WTC11 (cell line): ENCODE results near the gene USE1. TPM values are rescaled to one million over a fixed set of nuclear protein-coding genes. Genes with fewer than 3 reads are reported as not detected.

Experiments
- ATAC-seq: fragments of 200-7000 bp; cut with Tn5 transposase; 2 replicates; pipeline ENCODE4 v1.10.0; 2021; ENCODE audit warnings: mild to moderate bottlenecking, moderate library complexity
- CTCF ChIA-PET: fragments of 300-600 bp; sonication (Branson Sonifier 250); formaldehyde crosslinking; loops from one replicate; lab custom pipeline; 2021; ENCODE audit warnings: antibody characterized with exemption; lab: Charles Lee
- POLR2A ChIA-PET: fragments of 350-600 bp; sonication (Branson Sonifier 250); formaldehyde crosslinking; loops from one replicate; lab custom pipeline; 2021; ENCODE audit warnings: antibody characterized with exemption; lab: Charles Lee
- DNase-seq: peaks from one replicate; pipeline ENCODE4 v3.0.0; 2021; ENCODE audit warnings: low spot score
- H3K27ac Mint-ChIP-seq: 2 replicates; pipeline ENCODE4 v1.8.0; 2021; ENCODE audit warnings: mixed read lengths
- H3K27me3 Mint-ChIP-seq: 2 replicates; pipeline ENCODE4 v1.8.0; 2021; ENCODE audit warnings: low read depth, mild to moderate bottlenecking, moderate library complexity, mixed read lengths
- H3K36me3 Mint-ChIP-seq: 2 replicates; pipeline ENCODE4 v1.8.0; 2021; ENCODE audit warnings: mixed read lengths
- H3K4me1 Mint-ChIP-seq: 2 replicates; pipeline ENCODE4 v1.8.0; 2022; ENCODE audit warnings: mixed read lengths
- H3K4me3 Mint-ChIP-seq: 2 replicates; pipeline ENCODE4 v1.8.0; 2021; ENCODE audit warnings: mild to moderate bottlenecking, moderate library complexity, mixed read lengths
- H3K9me3 Mint-ChIP-seq: 2 replicates; pipeline ENCODE4 v1.8.0; 2021; ENCODE audit warnings: mixed read lengths
- FOXJ3 ChIP-seq: sonication (generic); formaldehyde crosslinking; IDR thresholded peaks from 2 replicates; pipeline ENCODE4 v1.9.0; 2021; ENCODE audit warnings: missing genetic modification reagents, mild to moderate bottlenecking, borderline replicate concordance
- NFYB ChIP-seq: sonication (generic); formaldehyde crosslinking; conservative IDR thresholded peaks from 2 replicates; pipeline ENCODE4 v1.8.0; 2022; ENCODE audit warnings: low read depth, missing genetic modification reagents
- NR1H2 ChIP-seq: sonication (generic); formaldehyde crosslinking; IDR thresholded peaks from 2 replicates; pipeline ENCODE4 v1.9.0; 2021; ENCODE audit warnings: mild to moderate bottlenecking, moderate library complexity, missing genetic modification reagents
- TEAD1 ChIP-seq: sonication (generic); formaldehyde crosslinking; IDR thresholded peaks from 2 replicates; pipeline ENCODE4 v1.8.0; 2022; ENCODE audit warnings: mild to moderate bottlenecking, missing genetic modification reagents
- ZNF121 ChIP-seq: sonication (generic); formaldehyde crosslinking; IDR thresholded peaks from 2 replicates; pipeline ENCODE4 v1.8.0; 2023; ENCODE audit warnings: missing genetic modification reagents
- ZNF232 ChIP-seq: sonication (generic); formaldehyde crosslinking; IDR thresholded peaks from 2 replicates; pipeline ENCODE4 v1.8.0; 2022; ENCODE audit warnings: mild to moderate bottlenecking, missing genetic modification reagents
- ZNF423 ChIP-seq: fragments of 250-450 bp; sonication (Bioruptor Pico); IDR thresholded peaks from 2 replicates; pipeline ENCODE4 v2.1.2; 2022; ENCODE audit warnings: mild to moderate bottlenecking, moderate library complexity
- ZNF671 ChIP-seq: fragments of 250-450 bp; sonication (Bioruptor Pico); IDR thresholded peaks from 2 replicates; pipeline ENCODE4 v1.8.0; 2021; ENCODE audit warnings: mild to moderate bottlenecking
- total RNA-seq: library from RNA; stranded (reverse); gene quantifications from 3 replicates; pipeline ENCODE4 v1.2.3, GENCODE V29; 2021
- TF ChIP-seq, protein P1 (sequence below): sonication (generic); formaldehyde crosslinking; IDR thresholded peaks from 2 replicates; pipeline ENCODE4 v1.8.0; 2022; ENCODE audit warnings: mild to moderate bottlenecking, missing genetic modification reagents
- TF ChIP-seq, protein P2 (sequence below): sonication (generic); formaldehyde crosslinking; IDR thresholded peaks from 2 replicates; pipeline ENCODE4 v1.8.0; 2023; ENCODE audit warnings: missing genetic modification reagents, mild to moderate bottlenecking, borderline replicate concordance
- TF ChIP-seq, protein P3 (sequence below): sonication (generic); formaldehyde crosslinking; IDR thresholded peaks from 2 replicates; pipeline ENCODE4 v1.8.1; 2023; ENCODE audit warnings: mild to moderate bottlenecking, missing genetic modification reagents, borderline replicate concordance
- TF ChIP-seq, protein P4 (sequence below): sonication (generic); formaldehyde crosslinking; IDR thresholded peaks from 2 replicates; pipeline ENCODE4 v1.8.1; 2023; ENCODE audit warnings: mild to moderate bottlenecking, missing genetic modification reagents
- TF ChIP-seq, protein P5 (sequence below): fragments of 250-450 bp; sonication (Bioruptor Pico); IDR thresholded peaks from 2 replicates; pipeline ENCODE4 v1.9.0; 2021; ENCODE audit warnings: mild to moderate bottlenecking
- TF ChIP-seq, protein P6 (sequence below): sonication (generic); formaldehyde crosslinking; IDR thresholded peaks from 2 replicates; pipeline ENCODE4 v1.8.1; 2023; ENCODE audit warnings: mild to moderate bottlenecking, missing genetic modification reagents, moderate library complexity

USE1 gene
- total RNA-seq, 1 experiment from 2014 or later = 14.2 TPM

DNA sequence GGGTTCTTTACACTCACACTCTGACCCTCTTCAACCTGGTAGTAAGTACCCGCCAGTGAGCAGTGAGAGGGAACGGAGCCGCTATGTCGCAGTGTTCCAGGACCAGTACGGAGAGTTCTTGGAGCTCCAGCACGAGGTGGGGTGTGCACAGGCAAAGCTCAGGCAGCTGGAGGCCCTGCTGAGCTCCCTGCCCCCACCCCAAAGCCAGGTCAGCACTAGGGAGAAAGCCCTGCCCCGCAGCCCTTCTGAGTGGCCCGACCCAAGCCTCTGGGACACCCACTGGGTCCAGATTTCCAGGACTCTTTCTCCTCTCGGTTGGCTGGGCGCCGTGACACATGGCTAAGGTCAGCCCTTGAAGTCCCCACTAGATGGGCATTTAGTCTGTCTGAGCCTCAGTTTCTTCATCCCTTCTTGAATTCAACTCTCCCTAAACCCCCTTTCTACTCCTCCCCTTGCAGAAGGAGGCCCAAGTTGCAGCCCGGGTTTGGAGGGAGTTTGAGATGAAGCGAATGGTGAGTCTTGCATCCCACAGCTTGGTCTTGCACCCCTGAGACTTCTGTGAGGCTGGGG lies 12.7 kb downstream of the USE1 start:
- Mint-ChIP-seq H3K4me1 (peaks cover 15% of the 10 kb centered on the region), H3K36me3 (peaks cover 21% of the 10 kb centered on the region), H3K9me3 (no peaks in the 10 kb centered on the region), H3K27ac (no peak overlapping the region), H3K4me3 (peak overlapping the region; percentile 89), H3K27me3 (peaks cover 2% of the 10 kb centered on the region; the same call in 1 of the 2 replicates)
- ATAC-seq (no peak), DNase-seq (no peak)
- ChIA-PET CTCF (interaction anchor here (0.6 to 2.9 kb wide), 4 partner anchors 10 to 100 kb away, joined by 3 to 12 read pairs (median 9); partner anchors contain the start of gene ANKLE1), POLR2A (interaction anchor here (0.5 to 1.6 kb wide), 3 partner anchors 16 to 366 kb away, joined by 3 to 4 read pairs (median 4); no protein-coding TSS in a partner anchor)
- no peak for TF ChIP-seq NFYB (CRISPR knock-in tag)
- TF ChIP-seq, protein P1, sequence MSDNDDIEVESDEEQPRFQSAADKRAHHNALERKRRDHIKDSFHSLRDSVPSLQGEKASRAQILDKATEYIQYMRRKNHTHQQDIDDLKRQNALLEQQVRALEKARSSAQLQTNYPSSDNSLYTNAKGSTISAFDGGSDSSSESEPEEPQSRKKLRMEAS (CRISPR knock-in tag) = no peak
- no peak for TF ChIP-seq ZNF423 (CRISPR knock-in tag)
- TF ChIP-seq, protein P2, sequence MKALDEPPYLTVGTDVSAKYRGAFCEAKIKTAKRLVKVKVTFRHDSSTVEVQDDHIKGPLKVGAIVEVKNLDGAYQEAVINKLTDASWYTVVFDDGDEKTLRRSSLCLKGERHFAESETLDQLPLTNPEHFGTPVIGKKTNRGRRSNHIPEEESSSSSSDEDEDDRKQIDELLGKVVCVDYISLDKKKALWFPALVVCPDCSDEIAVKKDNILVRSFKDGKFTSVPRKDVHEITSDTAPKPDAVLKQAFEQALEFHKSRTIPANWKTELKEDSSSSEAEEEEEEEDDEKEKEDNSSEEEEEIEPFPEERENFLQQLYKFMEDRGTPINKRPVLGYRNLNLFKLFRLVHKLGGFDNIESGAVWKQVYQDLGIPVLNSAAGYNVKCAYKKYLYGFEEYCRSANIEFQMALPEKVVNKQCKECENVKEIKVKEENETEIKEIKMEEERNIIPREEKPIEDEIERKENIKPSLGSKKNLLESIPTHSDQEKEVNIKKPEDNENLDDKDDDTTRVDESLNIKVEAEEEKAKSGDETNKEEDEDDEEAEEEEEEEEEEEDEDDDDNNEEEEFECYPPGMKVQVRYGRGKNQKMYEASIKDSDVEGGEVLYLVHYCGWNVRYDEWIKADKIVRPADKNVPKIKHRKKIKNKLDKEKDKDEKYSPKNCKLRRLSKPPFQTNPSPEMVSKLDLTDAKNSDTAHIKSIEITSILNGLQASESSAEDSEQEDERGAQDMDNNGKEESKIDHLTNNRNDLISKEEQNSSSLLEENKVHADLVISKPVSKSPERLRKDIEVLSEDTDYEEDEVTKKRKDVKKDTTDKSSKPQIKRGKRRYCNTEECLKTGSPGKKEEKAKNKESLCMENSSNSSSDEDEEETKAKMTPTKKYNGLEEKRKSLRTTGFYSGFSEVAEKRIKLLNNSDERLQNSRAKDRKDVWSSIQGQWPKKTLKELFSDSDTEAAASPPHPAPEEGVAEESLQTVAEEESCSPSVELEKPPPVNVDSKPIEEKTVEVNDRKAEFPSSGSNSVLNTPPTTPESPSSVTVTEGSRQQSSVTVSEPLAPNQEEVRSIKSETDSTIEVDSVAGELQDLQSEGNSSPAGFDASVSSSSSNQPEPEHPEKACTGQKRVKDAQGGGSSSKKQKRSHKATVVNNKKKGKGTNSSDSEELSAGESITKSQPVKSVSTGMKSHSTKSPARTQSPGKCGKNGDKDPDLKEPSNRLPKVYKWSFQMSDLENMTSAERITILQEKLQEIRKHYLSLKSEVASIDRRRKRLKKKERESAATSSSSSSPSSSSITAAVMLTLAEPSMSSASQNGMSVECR (CRISPR knock-in tag) = no peak
- TF ChIP-seq, protein P3, sequence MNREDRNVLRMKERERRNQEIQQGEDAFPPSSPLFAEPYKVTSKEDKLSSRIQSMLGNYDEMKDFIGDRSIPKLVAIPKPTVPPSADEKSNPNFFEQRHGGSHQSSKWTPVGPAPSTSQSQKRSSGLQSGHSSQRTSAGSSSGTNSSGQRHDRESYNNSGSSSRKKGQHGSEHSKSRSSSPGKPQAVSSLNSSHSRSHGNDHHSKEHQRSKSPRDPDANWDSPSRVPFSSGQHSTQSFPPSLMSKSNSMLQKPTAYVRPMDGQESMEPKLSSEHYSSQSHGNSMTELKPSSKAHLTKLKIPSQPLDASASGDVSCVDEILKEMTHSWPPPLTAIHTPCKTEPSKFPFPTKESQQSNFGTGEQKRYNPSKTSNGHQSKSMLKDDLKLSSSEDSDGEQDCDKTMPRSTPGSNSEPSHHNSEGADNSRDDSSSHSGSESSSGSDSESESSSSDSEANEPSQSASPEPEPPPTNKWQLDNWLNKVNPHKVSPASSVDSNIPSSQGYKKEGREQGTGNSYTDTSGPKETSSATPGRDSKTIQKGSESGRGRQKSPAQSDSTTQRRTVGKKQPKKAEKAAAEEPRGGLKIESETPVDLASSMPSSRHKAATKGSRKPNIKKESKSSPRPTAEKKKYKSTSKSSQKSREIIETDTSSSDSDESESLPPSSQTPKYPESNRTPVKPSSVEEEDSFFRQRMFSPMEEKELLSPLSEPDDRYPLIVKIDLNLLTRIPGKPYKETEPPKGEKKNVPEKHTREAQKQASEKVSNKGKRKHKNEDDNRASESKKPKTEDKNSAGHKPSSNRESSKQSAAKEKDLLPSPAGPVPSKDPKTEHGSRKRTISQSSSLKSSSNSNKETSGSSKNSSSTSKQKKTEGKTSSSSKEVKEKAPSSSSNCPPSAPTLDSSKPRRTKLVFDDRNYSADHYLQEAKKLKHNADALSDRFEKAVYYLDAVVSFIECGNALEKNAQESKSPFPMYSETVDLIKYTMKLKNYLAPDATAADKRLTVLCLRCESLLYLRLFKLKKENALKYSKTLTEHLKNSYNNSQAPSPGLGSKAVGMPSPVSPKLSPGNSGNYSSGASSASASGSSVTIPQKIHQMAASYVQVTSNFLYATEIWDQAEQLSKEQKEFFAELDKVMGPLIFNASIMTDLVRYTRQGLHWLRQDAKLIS = no peak
- no peak for TF ChIP-seq FOXJ3
- TF ChIP-seq ZNF232 (CRISPR knock-in tag) = no peak
- TF ChIP-seq, protein P4, sequence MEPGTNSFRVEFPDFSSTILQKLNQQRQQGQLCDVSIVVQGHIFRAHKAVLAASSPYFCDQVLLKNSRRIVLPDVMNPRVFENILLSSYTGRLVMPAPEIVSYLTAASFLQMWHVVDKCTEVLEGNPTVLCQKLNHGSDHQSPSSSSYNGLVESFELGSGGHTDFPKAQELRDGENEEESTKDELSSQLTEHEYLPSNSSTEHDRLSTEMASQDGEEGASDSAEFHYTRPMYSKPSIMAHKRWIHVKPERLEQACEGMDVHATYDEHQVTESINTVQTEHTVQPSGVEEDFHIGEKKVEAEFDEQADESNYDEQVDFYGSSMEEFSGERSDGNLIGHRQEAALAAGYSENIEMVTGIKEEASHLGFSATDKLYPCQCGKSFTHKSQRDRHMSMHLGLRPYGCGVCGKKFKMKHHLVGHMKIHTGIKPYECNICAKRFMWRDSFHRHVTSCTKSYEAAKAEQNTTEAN = no peak
- no peak for TF ChIP-seq ZNF121
- no peak for TF ChIP-seq NR1H2 (CRISPR knock-in tag)
- no peak for TF ChIP-seq ZNF671 (CRISPR knock-in tag)
- TF ChIP-seq, protein P5, sequence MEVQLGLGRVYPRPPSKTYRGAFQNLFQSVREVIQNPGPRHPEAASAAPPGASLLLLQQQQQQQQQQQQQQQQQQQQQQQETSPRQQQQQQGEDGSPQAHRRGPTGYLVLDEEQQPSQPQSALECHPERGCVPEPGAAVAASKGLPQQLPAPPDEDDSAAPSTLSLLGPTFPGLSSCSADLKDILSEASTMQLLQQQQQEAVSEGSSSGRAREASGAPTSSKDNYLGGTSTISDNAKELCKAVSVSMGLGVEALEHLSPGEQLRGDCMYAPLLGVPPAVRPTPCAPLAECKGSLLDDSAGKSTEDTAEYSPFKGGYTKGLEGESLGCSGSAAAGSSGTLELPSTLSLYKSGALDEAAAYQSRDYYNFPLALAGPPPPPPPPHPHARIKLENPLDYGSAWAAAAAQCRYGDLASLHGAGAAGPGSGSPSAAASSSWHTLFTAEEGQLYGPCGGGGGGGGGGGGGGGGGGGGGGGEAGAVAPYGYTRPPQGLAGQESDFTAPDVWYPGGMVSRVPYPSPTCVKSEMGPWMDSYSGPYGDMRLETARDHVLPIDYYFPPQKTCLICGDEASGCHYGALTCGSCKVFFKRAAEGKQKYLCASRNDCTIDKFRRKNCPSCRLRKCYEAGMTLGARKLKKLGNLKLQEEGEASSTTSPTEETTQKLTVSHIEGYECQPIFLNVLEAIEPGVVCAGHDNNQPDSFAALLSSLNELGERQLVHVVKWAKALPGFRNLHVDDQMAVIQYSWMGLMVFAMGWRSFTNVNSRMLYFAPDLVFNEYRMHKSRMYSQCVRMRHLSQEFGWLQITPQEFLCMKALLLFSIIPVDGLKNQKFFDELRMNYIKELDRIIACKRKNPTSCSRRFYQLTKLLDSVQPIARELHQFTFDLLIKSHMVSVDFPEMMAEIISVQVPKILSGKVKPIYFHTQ = no peak
- TF ChIP-seq, protein P6, sequence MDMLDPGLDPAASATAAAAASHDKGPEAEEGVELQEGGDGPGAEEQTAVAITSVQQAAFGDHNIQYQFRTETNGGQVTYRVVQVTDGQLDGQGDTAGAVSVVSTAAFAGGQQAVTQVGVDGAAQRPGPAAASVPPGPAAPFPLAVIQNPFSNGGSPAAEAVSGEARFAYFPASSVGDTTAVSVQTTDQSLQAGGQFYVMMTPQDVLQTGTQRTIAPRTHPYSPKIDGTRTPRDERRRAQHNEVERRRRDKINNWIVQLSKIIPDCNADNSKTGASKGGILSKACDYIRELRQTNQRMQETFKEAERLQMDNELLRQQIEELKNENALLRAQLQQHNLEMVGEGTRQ (CRISPR knock-in tag) = no peak
- no peak for TF ChIP-seq TEAD1
